Endothelial cell of umbilical vein (primary cell): Measurements from ENCODE around the gene NOTCH1. TPM values are rescaled to one million over a fixed set of nuclear protein-coding genes. Genes with fewer than 3 reads are reported as not detected.

Source experiments
- BruUV-seq: library from RNA; stranded (reverse); fragments of 400-500 nt; replicated peaks from 2 replicates; lab custom pipeline; 2021; lab: Mats Ljungman, UMichigan
- CTCF ChIA-PET: fragments of 300-600, 350-600 bp; sonication (Branson Sonifier 250); formaldehyde crosslinking; loops from one replicate; lab custom pipeline; 2021; ENCODE audit warnings: antibody characterized with exemption, inconsistent platforms; lab: Charles Lee
- POLR2A ChIA-PET: fragments of 300-600, 350-600 bp; sonication (Branson Sonifier 250); formaldehyde crosslinking; loops from one replicate; lab custom pipeline; 2021; ENCODE audit warnings: antibody characterized with exemption, inconsistent platforms; lab: Charles Lee
- DNase-seq: peaks from one replicate; pipeline ENCODE4 v3.0.0-alpha.2; 2011; ENCODE audit warnings: low read depth, low spot score
- FAIRE-seq: peaks from 2 replicates; lab custom pipeline; 2011; peaks lifted over from hg19 to GRCh38; lab: Jason Lieb, UNC
- H2AFZ ChIP-seq: 2 replicates; pipeline ENCODE4 v1.6.0; 2012; ENCODE audit warnings: low read depth, low read length, control low read depth, inconsistent platforms
- H3K27ac ChIP-seq: 2 replicates; pipeline ENCODE4 v1.5.1; 2011; ENCODE audit warnings: low read depth, mild to moderate bottlenecking, control low read depth, low read length, moderate library complexity; ENCODE audit not compliant: insufficient read depth
- H3K27me3 ChIP-seq, 2 experiments: 2 replicates each; pipeline versions ENCODE4 v1.6.0 to v1.6.1; 2011; ENCODE audit warnings: low read length in 2 of 2, mixed read lengths in 1 of 2; ENCODE audit not compliant: control insufficient read depth in 2 of 2, insufficient read depth in 2 of 2
- H3K36me3 ChIP-seq, 2 experiments: 2 replicates in 1 of 2; 3 replicates in 1 of 2; pipeline ENCODE4 v1.5.1; 2011; ENCODE audit warnings: low read length in 2 of 2, mild to moderate bottlenecking in 1 of 2, moderate library complexity in 1 of 2; ENCODE audit not compliant: control insufficient read depth in 2 of 2, insufficient read depth in 2 of 2; ENCODE audit errors: extremely low read depth in 1 of 2
- H3K4me1 ChIP-seq: 3 replicates; pipeline ENCODE4 v1.5.1; 2011; ENCODE audit warnings: mild to moderate bottlenecking, low read length; ENCODE audit not compliant: control insufficient read depth, insufficient read depth; ENCODE audit errors: extremely low read depth
- H3K4me2 ChIP-seq: 2 replicates; pipeline ENCODE4 v1.6.1; 2011; ENCODE audit warnings: low read length, control low read depth, mixed read lengths; ENCODE audit not compliant: insufficient read depth
- H3K4me3 ChIP-seq, 3 experiments: fragments of 200-600 bp in 1 of 3; sonication (generic), shearing (Covaris generic) in 1 of 3; replicated peaks in 1 of 3; 2 replicates each; pipeline ENCODE4 v1.5.1; 2011 to 2016; ENCODE audit warnings: control low read depth in 3 of 3, low read length in 3 of 3, mild to moderate bottlenecking in 2 of 3, inconsistent platforms in 1 of 3, low read depth in 1 of 3, moderate library complexity in 1 of 3; ENCODE audit not compliant: insufficient read depth in 1 of 3
- H3K79me2 ChIP-seq: 2 replicates; pipeline ENCODE4 v1.6.0; 2012; ENCODE audit warnings: low read length, inconsistent platforms; ENCODE audit not compliant: control insufficient read depth, insufficient read depth
- H3K9ac ChIP-seq: replicated peaks from 2 replicates; pipeline ENCODE3; 2011; ENCODE audit warnings: low read length, control low read depth; ENCODE audit not compliant: insufficient read depth; ENCODE audit errors: extremely low read depth
- H3K9me1 ChIP-seq: replicated peaks from 3 replicates; pipeline ENCODE4 v1.6.0; 2011; ENCODE audit warnings: mild to moderate bottlenecking, low read length; ENCODE audit not compliant: control insufficient read depth, insufficient read depth; ENCODE audit errors: extremely low read depth
- H3K9me3 ChIP-seq: replicated peaks from 2 replicates; pipeline ENCODE4 v1.5.1; 2012; ENCODE audit warnings: low read length, inconsistent platforms; ENCODE audit not compliant: control insufficient read depth, insufficient read depth
- H4K20me1 ChIP-seq: replicated peaks from 2 replicates; pipeline ENCODE3; 2011; ENCODE audit warnings: mild to moderate bottlenecking, low read length; ENCODE audit not compliant: control insufficient read depth, insufficient read depth; ENCODE audit errors: extremely low read depth
- EZH2 ChIP-seq: IDR thresholded peaks from 2 replicates; pipeline ENCODE4 v1.6.1; 2012; ENCODE audit warnings: borderline replicate concordance, low read depth, mild to moderate bottlenecking, moderate library complexity, low read length, inconsistent platforms; ENCODE audit not compliant: severe bottlenecking
- FOS ChIP-seq: IDR thresholded peaks from 2 replicates; pipeline ENCODE4 v1.6.1; 2011; ENCODE audit warnings: mild to moderate bottlenecking, low read length, moderate library complexity, borderline replicate concordance; ENCODE audit not compliant: insufficient read depth
- GATA2 ChIP-seq: IDR thresholded peaks from 2 replicates; pipeline ENCODE4 v1.7.0; 2011; ENCODE audit warnings: low read depth, mild to moderate bottlenecking, moderate library complexity, mixed read lengths, low read length; ENCODE audit not compliant: insufficient read length, insufficient read depth
- JUN ChIP-seq: IDR thresholded peaks from 2 replicates; pipeline ENCODE4 v1.6.1; 2011; ENCODE audit warnings: borderline replicate concordance, low read depth; ENCODE audit not compliant: insufficient read length, insufficient read depth
- MYC ChIP-seq: IDR thresholded peaks from one replicate; pipeline ENCODE4 v1.6.1; 2011; ENCODE audit warnings: mild to moderate bottlenecking, low read depth, low read length
- POLR2A ChIP-seq: IDR thresholded peaks from 2 replicates; pipeline ENCODE4 v1.6.1; 2012; ENCODE audit warnings: low read depth, mild to moderate bottlenecking, control low read depth, low read length
- POLR2AphosphoS5 ChIP-seq: IDR thresholded peaks from 2 replicates; pipeline ENCODE4 v1.6.1; 2012; ENCODE audit warnings: low read depth, mild to moderate bottlenecking, control low read depth, low read length, moderate library complexity; ENCODE audit not compliant: insufficient read depth
- dilution Hi-C: fragments of 300-500 bp; cut with MboI; formaldehyde crosslinking; loops from one replicate; pipeline ENCODE4 v1.15.0; 2019; ENCODE audit warnings: low sequenced_read_pairs; ENCODE audit not compliant: extremely low pct_ligation_motif_present
- intact Hi-C: fragments of 100-400 bp; cut with micrococcal nuclease; formaldehyde crosslinking; loops from one replicate; pipeline ENCODE4 v1.10.0; 2022
- polyA plus RNA-seq, 4 experiments: library from polyadenylated mRNA; depleted of rRNA in 3 of 4; stranded (reverse) in 3 of 4; unstranded in 1 of 4; fragments of >200 nt; gene quantifications; 2 replicates each; pipeline versions ENCODE4 v1.2.1 to v1.2.3, GENCODE V29; 2011 to 2012; ENCODE audit warnings: missing spikeins in 1 of 4
- total RNA-seq: library from RNA; stranded (reverse); gene quantifications from 2 replicates; pipeline ENCODE4 v1.2.3, GENCODE V29; 2021
- TF ChIP-seq, protein P1 (sequence below): IDR thresholded peaks from 2 replicates; pipeline ENCODE4 v1.6.1; 2011; ENCODE audit not compliant: insufficient read depth, insufficient read length
- TF ChIP-seq, protein P2 (sequence below), 2 donors: IDR thresholded peaks; 1 replicate in 1 of 2; 2 replicates in 1 of 2; pipeline ENCODE4 v1.5.1; 2011; ENCODE audit warnings: low read length in 2 of 2, mild to moderate bottlenecking in 2 of 2, moderate library complexity in 2 of 2, control low read depth in 1 of 2, inconsistent platforms in 1 of 2, low read depth in 1 of 2; ENCODE audit not compliant: insufficient read depth in 1 of 2; ENCODE audit errors: extremely low read depth in 1 of 2

Gene NOTCH1
- total and polyA plus RNA-seq, 2 donors (not counting 3 experiments of a cell fraction or from before 2014, with no cell fraction given) = 31.7 to 153 TPM

DNA sequence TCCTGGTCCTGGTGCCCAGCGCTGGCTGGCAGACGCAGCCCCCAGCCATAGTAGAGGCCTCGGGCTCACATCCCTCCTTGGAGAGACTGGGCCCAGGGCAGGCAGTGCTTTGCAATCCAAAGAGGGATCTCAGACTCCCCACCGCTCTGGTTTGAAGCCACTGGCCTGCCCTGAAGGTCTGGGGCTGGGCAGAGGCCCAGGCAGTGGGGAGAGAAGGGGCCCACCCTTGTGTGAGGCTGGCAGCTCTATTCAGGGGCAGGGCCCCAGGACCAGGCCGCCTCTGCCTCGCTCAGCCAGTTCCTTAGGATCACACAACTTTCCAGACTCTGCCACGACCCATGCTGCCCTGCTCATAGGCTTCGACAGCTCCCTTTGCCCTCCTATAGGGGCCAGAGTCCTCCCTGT, 52.3 kb downstream of the NOTCH1 start:
- DNase-seq = no peak
- no peak overlapping the region for H3K4me2 ChIP-seq
- intact Hi-C loops (no loop called here), dilution Hi-C loops (no loop called here)
- no peak overlapping the region for H3K9ac ChIP-seq
- H3K4me3 ChIP-seq = no peak overlapping the region
- TF ChIP-seq MYC (no peak), POLR2AphosphoS5 (no peak)
- TF ChIP-seq, protein P1, sequence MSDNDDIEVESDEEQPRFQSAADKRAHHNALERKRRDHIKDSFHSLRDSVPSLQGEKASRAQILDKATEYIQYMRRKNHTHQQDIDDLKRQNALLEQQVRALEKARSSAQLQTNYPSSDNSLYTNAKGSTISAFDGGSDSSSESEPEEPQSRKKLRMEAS = no peak
- TF ChIP-seq, protein P2, sequence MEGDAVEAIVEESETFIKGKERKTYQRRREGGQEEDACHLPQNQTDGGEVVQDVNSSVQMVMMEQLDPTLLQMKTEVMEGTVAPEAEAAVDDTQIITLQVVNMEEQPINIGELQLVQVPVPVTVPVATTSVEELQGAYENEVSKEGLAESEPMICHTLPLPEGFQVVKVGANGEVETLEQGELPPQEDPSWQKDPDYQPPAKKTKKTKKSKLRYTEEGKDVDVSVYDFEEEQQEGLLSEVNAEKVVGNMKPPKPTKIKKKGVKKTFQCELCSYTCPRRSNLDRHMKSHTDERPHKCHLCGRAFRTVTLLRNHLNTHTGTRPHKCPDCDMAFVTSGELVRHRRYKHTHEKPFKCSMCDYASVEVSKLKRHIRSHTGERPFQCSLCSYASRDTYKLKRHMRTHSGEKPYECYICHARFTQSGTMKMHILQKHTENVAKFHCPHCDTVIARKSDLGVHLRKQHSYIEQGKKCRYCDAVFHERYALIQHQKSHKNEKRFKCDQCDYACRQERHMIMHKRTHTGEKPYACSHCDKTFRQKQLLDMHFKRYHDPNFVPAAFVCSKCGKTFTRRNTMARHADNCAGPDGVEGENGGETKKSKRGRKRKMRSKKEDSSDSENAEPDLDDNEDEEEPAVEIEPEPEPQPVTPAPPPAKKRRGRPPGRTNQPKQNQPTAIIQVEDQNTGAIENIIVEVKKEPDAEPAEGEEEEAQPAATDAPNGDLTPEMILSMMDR (IDR thresholded peaks at IDR 0.05; ENCODE audit: extremely low read depth in 1 of 2, insufficient read depth in 1 of 2, low read depth in 1 of 2, low read length in 2 of 2) = no peak
- H2AFZ ChIP-seq = no peak overlapping the region
- CTCF ChIA-PET = no interaction called here
- H3K9me3 ChIP-seq = no peaks in the 10 kb centered on the region
- no peak overlapping the region for H3K27ac ChIP-seq
- H3K27me3 ChIP-seq = no peaks in the 10 kb centered on the region
- H3K36me3 ChIP-seq = peaks cover 15 to 36% of the 10 kb centered on the region in 2 experiments
- H3K79me2 ChIP-seq = no peaks in the 10 kb centered on the region
- no peaks in the 10 kb centered on the region for H3K4me1 ChIP-seq
- H3K9me1 ChIP-seq = no peaks in the 10 kb centered on the region
- H4K20me1 ChIP-seq = peaks cover 2% of the 10 kb centered on the region
- no TSS peak for BruUV-seq
- POLR2A ChIA-PET = no interaction called here
- FAIRE-seq = no peak

DNA sequence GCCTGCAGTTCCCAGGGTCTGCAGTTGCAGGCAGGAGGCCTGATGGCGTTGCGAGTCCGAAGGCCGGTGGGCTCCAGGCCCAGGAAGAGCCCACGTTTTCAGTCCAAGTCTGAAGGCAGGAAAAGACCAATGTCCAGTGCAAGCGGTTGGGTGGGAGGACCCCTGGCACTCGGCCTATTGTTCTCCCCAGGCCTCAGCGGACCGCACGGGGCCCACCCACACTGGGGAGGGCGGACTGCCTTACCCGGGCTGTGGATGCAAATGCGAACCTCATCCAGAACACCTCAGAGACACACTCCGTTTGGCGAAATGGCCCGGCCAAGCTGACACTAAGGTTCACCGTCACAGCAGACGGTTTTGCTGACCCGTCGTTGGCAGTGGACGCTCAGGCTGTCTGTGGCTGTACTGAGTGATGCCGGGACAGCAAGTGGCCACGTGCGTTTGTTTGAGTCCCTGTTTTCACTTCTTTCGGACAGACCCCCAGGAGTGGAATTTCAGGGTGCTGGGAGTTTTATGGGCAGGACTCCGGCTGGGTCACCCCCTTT, 52.8 kb downstream of the NOTCH1 start:
- TF ChIP-seq, protein P2 (IDR thresholded peaks at IDR 0.05; ENCODE audit: extremely low read depth in 1 of 2, insufficient read depth in 1 of 2, low read depth in 1 of 2, low read length in 2 of 2) = no peak
- TF ChIP-seq POLR2AphosphoS5 (peak; percentile 46), POLR2A (peak; percentile 17), JUN (no peak), GATA2 (no peak), EZH2 (no peak), FOS (no peak)
- H3K4me2 ChIP-seq = no peak overlapping the region
- no peaks in the 10 kb centered on the region for H3K79me2 ChIP-seq
- H3K9me1 ChIP-seq = no peaks in the 10 kb centered on the region
- peaks cover 11 to 31% of the 10 kb centered on the region in 2 experiments for H3K36me3 ChIP-seq
- peaks cover 2% of the 10 kb centered on the region for H4K20me1 ChIP-seq
- H3K4me1 ChIP-seq = no peaks in the 10 kb centered on the region
- no peak for DNase-seq
- no peak overlapping the region for H3K27ac ChIP-seq
- intact Hi-C loops (no loop called here), dilution Hi-C loops (no loop called here)
- no peak overlapping the region for H2AFZ ChIP-seq
- H3K9me3 ChIP-seq = no peaks in the 10 kb centered on the region
- ChIA-PET POLR2A (no interaction called here), CTCF (no interaction called here)
- H3K9ac ChIP-seq = no peak overlapping the region
- BruUV-seq = no TSS peak
- H3K27me3 ChIP-seq = no peaks in the 10 kb centered on the region
- no peak for FAIRE-seq
- H3K4me3 ChIP-seq = no peak overlapping the region
